Measurements from ENCODE around the gene TYW1.
"Not testable (repeated sequence)": the region's sequence is repeated elsewhere in the genome, so short reads cannot be mapped to it uniquely, and the experiment has no call there.

Gene TYW1, protein sequence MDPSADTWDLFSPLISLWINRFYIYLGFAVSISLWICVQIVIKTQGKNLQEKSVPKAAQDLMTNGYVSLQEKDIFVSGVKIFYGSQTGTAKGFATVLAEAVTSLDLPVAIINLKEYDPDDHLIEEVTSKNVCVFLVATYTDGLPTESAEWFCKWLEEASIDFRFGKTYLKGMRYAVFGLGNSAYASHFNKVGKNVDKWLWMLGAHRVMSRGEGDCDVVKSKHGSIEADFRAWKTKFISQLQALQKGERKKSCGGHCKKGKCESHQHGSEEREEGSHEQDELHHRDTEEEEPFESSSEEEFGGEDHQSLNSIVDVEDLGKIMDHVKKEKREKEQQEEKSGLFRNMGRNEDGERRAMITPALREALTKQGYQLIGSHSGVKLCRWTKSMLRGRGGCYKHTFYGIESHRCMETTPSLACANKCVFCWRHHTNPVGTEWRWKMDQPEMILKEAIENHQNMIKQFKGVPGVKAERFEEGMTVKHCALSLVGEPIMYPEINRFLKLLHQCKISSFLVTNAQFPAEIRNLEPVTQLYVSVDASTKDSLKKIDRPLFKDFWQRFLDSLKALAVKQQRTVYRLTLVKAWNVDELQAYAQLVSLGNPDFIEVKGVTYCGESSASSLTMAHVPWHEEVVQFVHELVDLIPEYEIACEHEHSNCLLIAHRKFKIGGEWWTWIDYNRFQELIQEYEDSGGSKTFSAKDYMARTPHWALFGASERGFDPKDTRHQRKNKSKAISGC

DNA sequence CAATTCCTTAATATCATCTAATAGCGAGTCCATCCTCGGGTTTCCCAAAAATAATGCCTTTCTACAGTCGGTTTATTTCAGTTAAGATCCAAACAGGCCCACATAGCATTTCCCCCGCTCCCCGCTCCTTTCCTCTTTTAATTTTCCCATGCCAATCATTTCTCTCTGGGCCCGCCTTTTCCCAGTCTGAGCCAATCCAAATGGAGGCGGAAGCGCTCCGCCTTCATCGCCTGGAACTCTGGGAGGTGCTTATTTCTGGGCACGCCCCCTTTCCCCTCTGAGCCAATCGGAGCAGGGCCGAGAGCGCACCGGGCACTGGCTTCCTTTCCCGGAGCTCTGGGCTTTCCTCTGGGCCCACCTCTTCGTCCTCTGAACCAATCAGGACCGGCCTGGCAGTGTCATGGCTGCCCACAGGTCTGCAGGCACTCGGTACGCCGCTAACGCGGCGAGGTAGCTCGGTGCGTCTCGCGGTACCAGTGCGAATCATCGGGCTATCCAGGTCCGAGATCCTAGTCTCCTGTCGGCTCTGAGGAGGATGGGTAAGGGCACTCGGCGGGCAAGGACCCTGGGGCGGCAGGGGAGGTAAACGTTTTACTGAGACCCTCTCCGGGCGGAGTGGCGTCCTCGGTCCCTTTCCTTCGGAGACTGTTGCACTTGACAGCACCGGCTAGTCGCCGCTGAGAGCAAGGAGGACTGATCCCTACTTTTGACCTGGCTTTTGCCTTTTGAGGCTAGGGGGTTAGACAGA, at the start of gene TYW1:
Gene TYW1, plus strand, starts transcription at position 390 of the 748 bp plus-strand sequence. Its CDS starts 146 bp downstream, at position 536.
- peak; percentile 85 for DNase-seq (ENCODE audit: low spot score)

DNA sequence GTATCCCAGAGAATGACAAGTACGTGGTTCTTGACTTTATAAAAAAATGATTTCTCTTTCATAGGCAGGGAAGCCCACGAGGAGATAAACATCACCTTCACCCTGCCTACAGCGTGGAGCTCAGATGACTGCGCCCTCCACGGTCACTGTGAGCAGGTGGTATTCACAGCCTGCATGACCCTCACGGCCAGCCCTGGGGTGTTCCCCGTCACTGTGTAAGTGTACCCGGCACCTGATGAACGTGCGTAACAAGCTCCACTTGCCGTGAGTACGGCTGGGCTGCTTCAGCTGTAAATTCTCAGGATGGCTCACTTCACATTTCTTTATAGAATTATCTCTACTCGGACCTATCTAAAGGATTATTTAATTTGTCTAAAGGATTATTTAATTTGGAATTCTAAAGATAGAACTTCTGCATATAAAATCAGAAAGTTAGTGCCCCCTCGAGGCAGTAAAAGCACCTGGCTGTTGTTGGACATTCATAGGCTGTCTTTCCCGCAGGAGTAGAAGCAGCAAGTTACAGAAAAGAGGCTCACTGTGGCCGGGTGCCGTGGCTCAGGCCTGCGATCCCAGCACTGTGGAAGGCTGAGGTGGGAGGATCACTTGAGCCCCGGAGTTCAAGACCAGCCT, 48.0 kb upstream of the TYW1 start:
- DNase-seq (ENCODE audit: low spot score), result no peak

DNA sequence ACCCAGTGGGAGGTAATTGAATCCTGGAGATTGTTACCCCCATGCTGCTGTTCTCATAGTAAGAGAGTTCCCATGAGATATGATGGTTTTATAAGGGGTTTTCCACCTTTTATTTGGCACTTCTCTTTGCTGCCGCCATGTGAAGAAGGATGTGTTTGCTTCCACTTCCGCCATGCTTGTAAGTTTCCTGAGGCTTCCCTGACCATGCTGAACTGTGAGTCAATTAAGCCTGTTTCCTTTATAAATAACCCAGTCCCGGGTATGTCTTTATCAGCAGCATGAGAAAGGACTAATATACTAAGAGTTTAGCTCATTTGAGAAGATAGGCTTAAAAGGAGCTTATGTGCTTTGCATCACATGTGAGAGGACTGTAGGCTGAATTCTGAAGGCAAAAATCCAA, 46.3 kb upstream of the TYW1 start:
- no peak for DNase-seq (ENCODE audit: low spot score)

DNA sequence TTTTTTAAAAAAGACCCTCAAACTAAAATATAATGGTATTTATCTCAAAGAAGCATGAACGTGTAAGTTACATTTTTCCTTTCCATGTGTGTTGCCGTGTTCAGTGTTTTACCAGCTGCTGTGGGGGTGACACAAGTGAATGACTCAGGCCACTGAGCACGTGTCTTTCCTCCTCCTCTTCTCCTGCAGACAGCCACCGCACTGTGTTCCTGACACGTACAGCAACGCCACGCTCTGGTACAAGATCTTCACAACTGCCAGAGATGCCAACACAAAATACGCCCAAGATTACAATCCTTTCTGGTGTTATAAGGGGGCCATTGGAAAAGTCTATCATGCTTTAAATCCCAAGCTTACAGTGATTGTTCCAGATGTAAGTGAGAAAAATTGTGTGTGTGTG, 45.9 kb upstream of the TYW1 start:
- no peak for DNase-seq (ENCODE audit: low spot score)

DNA sequence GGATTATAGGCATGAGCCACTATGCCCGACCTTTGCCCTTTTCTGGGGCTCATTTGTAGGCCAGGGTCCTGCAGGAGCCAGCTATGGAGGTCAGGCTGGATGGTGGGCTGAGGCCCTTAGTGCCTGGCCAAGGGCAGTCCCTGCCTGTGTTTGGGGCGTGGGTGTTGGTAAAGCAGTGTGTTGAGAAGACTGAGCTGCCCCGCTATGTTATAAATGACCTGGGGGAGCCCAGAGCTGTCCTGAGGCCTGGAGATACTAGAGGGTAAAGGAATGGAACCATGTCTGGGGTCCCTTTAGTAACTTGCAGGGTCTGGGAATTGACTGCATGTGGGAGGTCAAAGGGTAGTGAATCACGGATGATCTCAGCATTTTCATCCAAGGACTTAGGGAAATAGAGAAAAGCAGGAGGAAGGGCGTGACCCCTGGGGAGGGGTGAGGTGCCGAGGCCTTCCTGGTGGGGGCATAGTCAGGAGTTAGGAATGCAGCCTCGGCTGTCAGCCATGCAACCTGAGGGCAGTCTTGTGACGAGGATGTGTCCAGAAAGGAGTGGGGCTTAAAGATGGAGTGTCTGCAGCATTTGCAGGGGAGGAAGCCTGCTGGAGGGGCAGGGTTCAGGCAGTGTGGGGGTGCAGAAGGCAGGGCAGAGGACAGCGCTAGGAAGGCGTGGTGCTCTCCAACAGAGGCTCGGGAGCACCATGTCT, 44.1 kb upstream of the TYW1 start:
- DNase-seq (ENCODE audit: low spot score), result no peak

DNA sequence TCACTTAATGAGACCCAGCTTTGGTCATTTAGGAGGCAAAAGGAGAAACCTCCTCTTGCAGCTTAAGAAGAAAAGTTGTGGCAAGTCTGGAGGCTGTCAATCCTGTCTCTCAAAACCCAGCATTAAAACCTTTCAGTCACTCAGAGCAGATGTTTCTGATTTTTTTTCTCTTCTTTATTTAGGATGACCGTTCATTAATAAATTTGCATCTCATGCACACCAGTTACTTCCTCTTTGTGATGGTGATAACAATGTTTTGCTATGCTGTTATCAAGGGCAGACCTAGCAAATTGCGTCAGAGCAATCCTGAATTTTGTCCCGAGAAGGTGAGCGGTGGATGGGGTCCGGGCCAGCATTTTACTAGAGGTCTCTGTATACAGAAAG, 43.6 kb upstream of the TYW1 start:
- DNase-seq (ENCODE audit: low spot score), result no peak

DNA sequence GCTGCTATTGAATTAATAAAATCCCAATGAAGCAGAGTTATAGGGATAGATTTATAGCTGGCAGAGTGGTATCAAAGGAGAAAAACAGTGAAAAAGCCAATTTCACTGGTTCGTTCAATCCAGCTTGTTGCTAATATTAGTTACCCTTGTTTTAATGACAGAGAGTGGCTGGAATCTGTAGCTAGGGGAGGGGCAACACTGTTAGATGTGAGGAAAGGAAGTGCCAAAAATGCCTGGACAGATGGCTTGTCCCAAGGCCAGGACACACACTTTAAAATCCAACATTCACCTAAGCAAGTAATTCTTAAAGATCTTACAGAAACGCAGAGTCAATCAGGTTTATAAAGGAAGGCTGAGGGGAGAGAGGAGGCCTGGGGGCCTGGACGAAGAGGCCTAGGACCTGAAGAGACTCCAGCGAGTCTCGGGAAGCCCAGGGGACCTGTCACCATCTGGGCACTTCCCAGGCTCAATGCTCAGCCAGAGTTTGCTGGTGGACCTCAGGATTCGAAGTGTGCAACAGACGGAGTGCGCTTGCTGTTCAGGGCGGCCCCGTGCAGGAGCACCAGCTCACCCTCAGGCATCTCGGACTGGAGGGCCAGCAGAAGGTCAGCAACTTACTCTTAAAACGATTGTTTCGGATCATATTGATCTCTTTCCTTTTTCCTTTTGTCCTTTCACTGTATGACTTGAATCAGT, 38.9 kb upstream of the TYW1 start:
- no peak for DNase-seq (ENCODE audit: low spot score)

DNA sequence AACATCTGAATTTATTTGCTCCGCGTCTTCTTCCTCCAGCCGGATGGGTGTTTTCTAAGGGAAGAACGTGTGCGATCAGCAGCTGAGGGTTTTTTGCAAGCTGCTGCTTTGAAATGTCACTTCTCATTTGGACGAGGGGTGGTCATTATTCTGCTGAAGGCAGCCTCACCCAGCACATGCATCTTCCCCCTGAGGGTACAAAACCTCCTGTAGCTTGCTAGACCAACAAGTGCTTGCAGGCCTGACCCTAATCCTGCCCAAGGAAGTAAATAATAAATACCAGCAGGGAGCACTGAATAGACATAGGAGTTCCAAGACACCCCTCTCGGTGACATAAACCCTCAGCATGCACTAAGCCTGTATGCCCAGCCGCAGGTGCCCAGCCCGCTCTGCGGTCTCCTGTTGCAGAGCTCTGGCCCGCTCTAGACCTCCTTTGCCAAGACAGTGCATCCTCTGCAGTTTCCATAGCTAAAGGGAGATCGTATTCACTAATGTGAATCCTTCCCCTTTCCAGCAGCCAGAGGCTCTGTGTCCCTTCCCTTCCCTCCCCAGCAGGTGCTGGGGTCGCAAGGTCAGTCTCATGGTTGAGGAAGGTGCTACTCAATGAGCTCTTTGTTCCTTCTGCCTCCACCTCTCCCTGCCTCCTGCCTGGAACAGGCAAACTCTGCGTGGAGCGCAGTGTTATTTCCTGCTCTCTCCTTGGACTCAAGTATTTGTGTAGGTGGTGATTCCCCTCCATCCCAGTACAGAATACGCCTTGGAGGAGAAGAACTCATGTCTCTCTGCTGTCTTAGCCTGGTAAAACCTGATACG, 37.9 kb upstream of the TYW1 start:
- no peak for DNase-seq (ENCODE audit: low spot score)

DNA sequence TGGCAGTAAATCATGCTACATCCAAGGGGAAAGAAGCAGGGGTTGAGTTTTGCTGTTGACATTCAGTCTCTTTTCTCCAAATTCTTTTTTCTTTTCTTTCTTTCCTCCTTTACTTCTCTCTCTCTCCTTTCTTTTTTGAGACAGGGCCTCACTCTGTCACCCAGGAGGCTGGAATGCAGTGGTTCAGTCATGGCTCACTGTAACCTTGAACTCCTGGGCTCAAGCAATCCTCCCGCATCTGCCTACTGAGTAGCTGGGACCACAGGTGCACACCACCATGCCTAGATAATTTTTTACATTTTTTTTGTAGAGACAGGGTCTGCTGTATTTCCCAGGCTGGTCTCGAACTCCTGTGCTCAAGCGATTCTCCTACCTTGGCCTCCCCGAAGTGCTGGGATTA, 36.4 kb upstream of the TYW1 start:
- no peak for DNase-seq (ENCODE audit: low spot score)

DNA sequence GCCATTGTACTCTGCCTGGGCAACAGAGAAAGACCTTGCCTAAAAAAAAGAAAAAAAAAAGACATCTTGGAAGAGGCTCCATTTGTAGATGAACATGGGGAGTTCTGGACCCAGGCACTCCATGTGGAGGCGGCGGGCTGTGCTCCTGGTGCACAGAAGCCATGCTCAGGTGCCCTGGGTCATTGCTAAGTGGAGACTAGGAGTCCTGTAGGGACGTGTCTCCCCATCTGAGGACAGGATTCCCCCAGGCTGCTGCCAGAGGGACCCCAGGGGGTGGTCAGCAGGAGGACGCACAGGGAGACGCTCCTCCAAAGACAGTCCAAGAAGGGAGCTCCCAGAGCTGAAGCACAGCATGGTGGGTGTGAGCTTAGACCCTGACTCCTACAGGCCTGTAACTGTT, 35.5 kb upstream of the TYW1 start:
- DNase-seq (ENCODE audit: low spot score), result no peak

DNA sequence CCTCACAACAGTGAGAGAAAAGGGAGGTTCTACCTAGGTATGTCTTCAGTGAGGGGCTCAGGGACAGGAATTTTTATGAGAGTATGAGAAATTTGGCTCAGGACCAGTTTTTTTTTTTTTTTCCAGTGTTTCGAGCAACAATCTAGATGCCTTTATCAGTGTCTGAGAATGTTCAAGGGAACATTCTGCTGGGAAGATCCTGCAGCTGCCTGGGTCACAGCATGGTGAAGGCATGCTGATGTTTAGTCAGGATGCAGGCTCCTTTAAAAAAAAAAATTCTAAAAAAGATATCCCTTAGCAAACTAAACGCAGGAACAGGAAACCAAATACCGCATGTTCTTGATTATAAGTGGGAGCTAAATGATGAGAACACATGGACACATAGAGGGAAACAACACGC, 32.2 kb upstream of the TYW1 start:
- DNase-seq (ENCODE audit: low spot score), result no peak

DNA sequence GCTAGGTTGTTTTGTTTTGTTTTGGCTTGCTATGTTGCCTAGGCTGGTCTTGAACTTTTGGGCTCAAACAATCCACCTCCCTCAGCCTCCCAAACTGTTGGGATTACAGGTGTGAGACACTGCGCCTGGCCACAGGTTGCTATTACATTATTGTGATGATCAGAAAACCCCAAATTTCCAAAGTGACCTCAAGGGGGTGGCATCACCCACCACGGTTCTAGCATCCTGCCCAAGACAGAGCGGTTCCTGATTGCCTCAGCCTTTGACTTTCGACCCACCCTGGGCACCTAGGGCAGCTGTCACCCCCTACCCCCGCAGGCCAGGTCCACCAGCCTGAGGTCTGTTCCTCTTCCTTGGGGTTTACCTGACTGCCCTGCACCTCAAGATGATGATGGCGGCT, 29.6 kb upstream of the TYW1 start:
- DNase-seq (ENCODE audit: low spot score), result no peak

DNA sequence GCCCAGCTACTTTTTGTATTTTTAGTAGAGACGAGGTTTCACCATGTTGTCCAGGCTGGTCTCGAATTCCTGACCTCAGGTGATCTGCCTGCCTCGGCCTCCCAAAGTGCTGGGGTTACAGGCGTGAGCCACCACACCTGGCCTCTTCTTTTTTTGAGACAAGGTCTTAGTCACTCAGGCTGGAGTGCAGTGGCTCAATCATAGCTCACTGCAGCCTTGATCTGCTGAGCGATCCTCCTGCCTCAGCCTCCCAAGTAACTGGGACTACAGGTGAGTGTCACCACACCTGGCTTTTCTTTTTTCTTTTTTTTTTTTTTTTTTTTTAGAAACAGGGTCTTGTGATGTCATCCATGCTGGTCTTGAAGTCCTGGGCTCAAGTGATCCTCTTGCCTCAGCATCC, 27.6 kb upstream of the TYW1 start:
- DNase-seq (ENCODE audit: low spot score), result not testable (repeated sequence)

DNA sequence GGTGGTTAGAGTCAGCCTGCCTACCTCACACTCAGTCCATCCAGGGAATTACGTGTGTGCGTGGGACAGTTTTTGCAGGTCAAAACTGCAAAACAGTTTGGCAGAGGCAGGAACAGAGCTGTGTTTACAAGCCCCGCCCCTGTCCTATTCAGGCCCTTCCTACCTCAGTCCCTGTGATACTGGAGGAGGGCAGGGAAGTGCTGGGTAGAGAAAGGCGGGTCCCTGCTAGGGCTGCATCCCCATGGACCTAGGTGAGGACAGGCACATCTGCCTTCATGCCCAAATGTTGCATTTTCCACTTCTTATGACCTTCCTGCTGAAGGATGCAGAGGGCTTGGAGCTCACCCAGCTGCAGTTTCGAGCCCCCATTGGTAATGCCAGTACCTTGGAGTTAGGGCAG, 26.3 kb upstream of the TYW1 start:
- no peak for DNase-seq (ENCODE audit: low spot score)

DNA sequence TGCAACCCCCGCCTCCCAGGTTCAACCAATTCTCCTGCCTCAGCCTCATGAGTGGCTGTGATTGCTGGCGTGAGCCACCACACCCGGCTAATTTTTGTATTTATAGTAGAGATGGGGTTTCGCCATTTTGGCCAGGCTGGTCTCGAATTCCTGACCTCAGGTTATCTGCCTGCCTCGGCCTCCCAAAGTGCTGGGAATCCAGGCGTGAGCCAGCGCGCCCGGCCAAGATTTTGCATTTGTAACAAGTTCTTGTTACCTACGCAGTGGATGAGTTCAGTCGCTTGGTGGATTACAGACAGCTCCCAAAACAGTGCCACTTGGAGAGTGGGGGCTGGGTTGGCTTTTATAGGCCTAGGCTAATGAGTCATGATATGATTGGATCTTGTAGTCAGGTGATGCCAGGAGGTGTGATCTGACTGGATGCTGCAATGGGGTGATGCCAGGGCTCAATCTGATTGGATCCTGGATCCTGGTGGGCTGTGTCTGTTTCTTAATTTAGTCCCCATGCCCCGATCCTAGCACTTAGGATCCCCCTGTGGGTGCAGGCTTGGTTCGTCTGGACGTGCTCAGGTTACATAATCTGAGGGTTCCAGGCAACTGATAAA, 21.5 kb upstream of the TYW1 start:
- DNase-seq (ENCODE audit: low spot score), result no peak

DNA sequence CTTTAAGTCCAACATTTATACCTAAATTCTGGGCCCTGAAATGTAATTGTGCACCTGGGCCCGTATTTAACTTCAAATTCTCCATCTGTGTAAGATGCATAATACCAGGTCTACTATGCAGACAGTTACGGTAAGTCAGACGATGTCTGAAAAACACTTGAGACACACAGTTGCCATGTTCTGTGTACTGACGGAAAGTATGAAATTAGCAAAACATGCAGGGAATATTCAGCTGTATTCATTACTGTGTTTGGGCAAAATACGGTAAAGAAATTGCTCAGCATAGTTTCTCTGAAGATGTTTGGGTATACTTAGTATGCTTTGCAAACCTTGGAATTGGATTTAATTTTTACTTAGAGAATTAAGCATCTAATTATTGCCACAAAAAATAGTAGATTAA, 18.3 kb upstream of the TYW1 start:
- DNase-seq (ENCODE audit: low spot score), result not testable (repeated sequence)

DNA sequence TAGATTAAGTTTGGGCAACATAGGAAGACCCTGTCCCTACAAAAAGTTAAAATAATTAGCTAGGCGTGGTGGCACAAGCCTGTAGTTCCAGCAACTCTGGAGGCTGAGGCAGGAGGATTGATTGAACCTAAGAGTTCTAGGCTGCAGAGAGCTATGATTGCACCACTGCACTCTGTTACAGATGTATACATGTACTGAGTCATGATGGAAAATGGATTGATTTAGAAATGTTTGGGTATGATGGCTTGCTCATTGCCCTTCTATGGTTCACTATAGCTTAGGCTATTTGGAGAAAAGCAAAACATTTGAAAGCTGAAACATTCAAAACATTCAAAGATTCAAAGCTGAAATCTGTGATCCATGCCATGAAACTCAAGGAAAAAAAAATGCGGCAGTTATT, 17.6 kb upstream of the TYW1 start:
- not testable (repeated sequence) for DNase-seq (ENCODE audit: low spot score)

DNA sequence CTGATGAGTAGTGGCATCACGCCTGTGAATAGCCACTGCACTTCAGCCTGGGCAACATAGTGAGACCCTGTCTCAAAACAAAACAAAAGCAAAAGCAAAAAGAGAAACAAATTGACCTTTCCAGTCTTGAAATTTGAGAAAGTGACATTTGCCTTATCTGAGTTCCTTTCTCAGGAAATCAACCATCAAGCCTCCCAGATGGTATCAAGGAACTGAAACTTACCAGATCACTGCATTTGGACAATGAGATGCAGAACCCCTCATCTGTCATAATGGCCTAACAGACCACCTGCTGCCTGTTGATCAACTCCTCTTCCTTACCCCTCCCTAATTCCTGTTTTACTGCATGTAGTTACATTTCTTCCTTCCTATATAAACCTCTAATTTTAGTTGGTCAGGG, 16.3 kb upstream of the TYW1 start:
- not testable (repeated sequence) for DNase-seq (ENCODE audit: low spot score)

DNA sequence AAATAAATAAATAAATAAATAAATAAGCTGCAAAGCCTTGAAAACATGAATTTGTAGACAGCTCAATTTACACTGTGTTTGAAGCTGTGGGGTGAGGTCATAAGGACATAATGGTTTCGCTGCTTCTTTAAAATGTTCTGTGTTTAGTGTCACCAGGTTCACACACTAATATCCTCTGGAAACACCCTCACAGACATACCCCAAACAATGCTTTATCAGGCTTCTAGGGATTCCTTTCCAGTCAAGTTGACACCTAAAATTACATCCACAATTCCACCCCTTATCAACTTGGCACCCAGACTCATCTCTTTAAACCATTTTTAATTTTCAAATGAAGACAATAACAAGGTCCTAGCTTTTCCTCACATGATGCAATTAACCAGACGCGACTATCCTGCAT, 7.1 kb upstream of the TYW1 start:
- not testable (repeated sequence) for DNase-seq (ENCODE audit: low spot score)

DNA sequence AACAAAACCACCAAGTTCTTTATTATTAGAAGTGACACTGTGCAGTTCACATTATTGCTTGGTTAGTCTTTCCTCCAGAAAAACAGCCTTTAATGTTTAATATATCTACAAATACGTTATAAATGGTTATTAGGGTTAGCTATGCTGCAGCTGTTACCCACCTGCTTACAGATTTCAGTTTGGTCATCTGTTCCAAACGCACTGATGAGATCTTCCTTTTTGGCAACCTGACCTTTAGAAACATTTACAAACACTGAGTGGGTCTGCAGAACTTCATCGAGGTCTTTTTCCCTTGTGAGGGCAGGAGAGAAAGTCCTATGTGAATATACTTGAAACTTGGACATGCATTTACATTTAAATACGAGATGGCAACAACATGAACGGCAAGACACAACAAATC, 2.6 kb upstream of the TYW1 start:
- not testable (repeated sequence) for DNase-seq (ENCODE audit: low spot score)
